T47D (cell line): ENCODE results near the gene STRC.
"Not testable (repeated sequence)": the region's sequence is repeated elsewhere in the genome, so short reads cannot be mapped to it uniquely, and the experiment has no call there.

Experiments used
- DNase-seq, 2 experiments: peaks; one replicate each; pipeline versions ENCODE4 v3.0.0 to v3.0.0-alpha.2; 2011 to 2012; ENCODE audit warnings: low read depth in 1 of 2, low spot score in 1 of 2
- JUND ChIP-seq: IDR thresholded peaks from 2 replicates; pipeline ENCODE4 v1.6.1; 2012; ENCODE audit warnings: low read depth
- in situ Hi-C: cut with HindIII; loops from 2 replicates; pipeline ENCODE4 v1.10.0; 2016; ENCODE audit warnings: low sequenced_read_pairs, low pct_unique_long_range_greater_than_20kb

Gene STRC

DNA sequence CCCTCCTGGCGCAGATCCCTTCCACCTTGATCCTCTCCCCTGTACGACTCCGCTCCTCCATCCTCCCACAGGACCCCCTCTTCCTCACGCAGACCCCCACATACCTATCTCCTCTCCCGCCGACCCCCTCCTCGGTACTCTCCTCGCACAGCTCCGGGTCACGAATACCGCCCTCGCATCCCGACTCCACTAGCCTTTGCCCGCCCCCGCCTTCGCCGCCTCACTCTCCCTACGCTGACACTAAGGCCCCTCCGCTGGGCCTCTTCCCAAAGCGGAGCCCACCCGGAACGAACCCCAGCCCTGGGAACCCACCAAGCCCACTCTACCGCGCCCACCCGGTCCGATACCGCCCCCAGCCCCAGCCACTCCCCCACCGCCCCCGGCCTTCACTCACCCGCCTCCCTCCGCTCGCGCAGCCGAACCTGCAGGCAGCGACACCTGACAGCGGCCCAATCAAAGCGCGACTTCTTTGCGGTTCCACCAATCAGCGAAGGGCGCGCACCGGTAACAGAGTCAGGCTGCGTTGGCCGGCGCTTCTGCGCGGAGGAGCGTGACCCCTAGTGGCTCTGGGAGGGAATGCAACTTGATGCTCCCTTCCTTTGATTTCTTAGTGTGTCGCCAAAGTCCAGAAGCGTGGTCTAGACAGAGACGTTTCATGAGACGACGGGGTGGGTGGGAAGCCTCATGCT lies 28.7 kb downstream of the STRC start, which contains the start of gene PPIP5K1:
Gene PPIP5K1, minus strand, starts transcription at position 431 of the 689 bp plus-strand sequence. CDS start 5,704 bp downstream, outside the sequence.
- in situ Hi-C loops, DNase-seq: not testable (repeated sequence)

DNA sequence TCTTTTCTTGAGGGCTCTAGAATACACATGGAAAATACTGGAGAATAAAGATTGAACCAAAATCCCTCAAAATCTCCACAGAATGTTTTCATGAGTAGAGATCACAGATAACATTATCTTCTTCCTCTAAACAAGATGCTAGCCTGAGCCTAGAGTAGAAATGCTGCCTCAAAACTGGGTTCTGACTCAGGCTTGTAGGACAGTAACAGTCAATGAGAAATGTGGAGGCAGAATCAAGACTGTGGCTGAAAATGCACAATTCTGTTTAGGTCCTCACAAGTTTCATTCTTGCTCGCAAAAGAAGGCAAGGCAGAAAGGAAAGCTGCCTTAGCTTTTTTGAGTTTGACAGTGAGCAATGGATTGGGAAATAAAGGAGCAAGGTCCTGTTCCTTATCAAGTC lies 44.0 kb downstream of the STRC start:
- DNase-seq, in situ Hi-C loops: not testable (repeated sequence)

DNA sequence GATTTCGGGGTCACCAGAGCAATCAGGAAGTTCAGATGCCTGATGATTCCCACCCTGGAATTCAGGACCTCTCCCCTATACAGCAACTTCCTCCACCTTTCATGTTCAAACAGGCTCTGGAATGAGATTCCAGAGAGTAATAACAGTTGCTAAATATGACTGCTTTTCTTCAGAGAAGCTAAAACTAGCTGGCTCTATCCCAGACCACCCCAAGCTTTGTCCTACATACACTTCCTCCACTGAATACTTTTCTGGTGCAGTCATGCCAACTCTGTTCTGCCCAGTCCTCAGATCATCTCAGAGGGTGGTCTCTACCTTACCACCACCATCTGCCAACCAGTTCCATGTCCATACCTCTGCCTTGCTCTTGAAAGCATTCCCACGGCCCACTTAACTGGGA lies 52.0 kb downstream of the STRC start:
- in situ Hi-C loops, DNase-seq: not testable (repeated sequence)

DNA sequence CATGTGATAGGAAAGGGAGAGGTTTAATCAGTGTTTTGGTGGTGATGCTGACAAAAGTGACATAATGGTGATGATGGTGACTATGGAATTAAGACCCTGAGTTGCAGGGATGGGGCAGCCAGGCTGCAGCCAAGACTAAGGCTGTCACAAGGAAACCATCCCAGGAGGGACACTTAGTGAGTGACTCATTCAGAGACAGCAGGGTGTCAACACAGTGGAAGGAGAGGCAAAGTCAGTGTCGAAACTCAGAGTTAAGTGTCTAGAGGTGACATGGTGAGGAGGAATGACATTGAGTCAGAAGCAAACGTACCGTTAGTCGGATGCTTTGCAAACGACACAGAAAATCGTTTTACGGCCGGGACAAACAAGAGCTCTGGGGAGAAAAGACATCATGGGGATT lies 54.8 kb downstream of the STRC start:
- in situ Hi-C loops, DNase-seq: not testable (repeated sequence)

DNA sequence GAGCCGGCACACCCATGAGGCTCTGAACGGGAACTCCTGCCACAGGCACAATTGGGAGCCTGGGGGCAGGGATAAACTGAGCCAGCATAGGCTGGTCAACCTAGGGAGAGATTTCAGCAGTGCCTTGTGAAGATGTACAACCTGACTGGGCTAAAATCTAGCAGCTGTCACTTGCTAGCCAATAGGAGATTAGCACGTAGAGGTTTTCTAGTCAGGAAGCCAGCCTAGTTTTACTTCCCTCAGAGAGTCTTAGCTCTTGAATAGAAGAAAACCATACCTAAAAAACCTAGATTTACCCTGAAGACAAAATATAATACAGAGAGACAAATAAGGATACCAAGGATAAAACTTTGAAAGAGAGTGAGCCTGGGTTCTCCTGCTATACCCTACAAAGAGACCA lies 55.8 kb downstream of the STRC start:
- DNase-seq, in situ Hi-C loops: not testable (repeated sequence)

DNA sequence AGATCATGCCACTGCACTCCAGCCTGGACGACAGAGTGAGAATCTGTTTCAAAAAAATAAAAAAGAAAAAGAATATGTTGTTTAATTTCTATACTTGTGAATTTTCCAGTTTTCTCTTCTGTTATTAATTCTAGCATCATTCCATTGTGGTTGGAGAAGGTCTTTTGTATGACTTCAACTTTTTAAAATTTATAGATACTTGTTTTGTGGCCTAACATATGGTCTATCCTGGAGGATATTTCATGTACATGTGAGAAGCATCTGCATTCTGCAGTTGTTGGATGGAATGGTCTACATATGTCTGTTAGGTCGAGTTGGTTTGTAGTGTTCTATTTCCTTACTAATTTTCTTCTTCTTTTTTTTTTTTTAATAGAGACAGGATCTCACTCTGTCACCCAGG lies 65.6 kb downstream of the STRC start:
- no peak for TF ChIP-seq JUND
- DNase-seq = no peak
- in situ Hi-C loops = no loop called here

DNA sequence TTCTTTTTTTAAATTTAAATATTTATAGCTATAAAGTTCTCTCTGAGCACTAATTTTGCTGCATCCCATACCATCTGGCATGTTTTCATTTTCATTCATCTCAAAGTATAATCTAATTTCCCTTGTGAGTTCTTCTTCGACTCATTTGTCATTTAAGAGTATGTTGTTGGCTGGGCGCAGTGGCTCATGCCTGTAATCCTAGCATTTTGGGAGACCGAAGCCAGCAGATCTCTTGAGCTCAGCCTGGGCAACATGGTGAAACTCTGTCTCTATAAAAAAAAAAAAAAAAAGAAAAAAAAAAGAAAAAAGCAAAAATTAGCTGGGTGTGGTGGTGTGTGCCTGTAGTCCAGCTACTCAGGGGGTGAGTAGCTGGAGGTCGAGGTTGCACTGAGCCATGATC lies 66.3 kb downstream of the STRC start:
- no peak for TF ChIP-seq JUND
- no peak for DNase-seq
- in situ Hi-C loops = no loop called here

DNA sequence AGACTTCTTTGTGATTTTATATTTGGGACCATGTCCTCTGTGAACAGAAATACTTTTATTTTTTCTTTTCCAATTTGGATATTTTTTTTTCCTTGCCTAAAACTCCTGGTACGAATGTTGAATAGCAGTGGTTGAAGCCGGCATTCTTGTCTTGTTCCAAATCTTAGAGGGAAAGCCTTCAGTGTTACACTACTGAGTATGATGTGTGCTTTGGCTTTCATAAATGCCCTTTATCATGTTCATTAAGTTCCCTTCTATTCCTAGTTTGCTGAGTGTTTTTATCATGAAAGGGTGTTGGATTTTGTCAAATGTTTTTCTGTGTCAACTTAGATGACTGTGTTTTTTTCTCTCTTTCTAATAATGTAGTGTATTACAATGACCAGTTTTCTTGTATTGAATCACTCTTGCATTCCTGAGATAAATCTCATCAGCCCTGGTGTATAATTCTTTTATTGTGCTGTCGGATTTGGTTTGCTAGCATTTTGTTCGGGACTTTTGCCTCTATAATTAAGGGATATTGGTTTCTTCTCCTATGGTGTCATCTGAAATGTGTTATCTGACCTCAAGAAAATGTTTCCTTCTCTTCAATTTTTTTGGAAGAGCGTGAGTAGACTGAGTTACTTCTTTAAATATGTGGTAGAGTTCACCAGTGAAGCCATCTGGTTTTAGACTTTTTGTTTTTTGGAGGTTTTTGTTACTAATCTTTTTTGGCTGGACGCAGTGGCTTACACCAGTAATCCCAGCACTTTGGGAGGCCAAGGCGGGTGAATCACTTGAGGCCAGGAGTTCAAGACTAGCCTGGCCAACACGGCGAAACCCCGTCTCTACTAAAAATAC lies 67.9 kb downstream of the STRC start:
- no peak for TF ChIP-seq JUND
- in situ Hi-C loops = no loop called here

More for the DNA sequence above, 67.9 kb downstream of the STRC start:
- no peak for DNase-seq
